Measurements from ENCODE around the gene VAPA. TPM values are rescaled to one million over a fixed set of nuclear protein-coding genes. Genes with fewer than 3 reads are reported as not detected.
A peak's percentile ranks its signal among the peaks of the same experiment; 100 is the strongest.

VAPA gene
- total and polyA plus RNA-seq, 10 of the 15 experiments (the other 5 are each of a cell fraction or from before 2014, with no cell fraction given) = 70.9 to 252 (median 166) TPM

GRCh38 chr18:9949315-9949714, 35.5 kb downstream of the VAPA start:
- no peak overlapping the region for H3K9ac ChIP-seq (ENCODE audit: control insufficient read depth, insufficient read depth, low read length)
- no peak overlapping the region for H2AFZ ChIP-seq (ENCODE audit: control insufficient read depth, low read depth, low read length)
- BruUV-seq (replicated peaks) = TSS peak; percentile 3
- no peak overlapping the region for H3K4me2 ChIP-seq (ENCODE audit: control insufficient read depth, insufficient read depth)
- no peak overlapping the region for H3K4me3 ChIP-seq
- ChIA-PET POLR2A (no interaction called here), CTCF (interaction anchor here (0.9 kb wide), 1 partner anchor 541 kb away, joined by 3 read pairs; no protein-coding TSS in a partner anchor), RAD21 (ENCODE audit: unreplicated experiment) (interaction anchor here (1.6 kb wide), 1 partner anchor 23 kb away, joined by 4 read pairs; no protein-coding TSS in a partner anchor), SMC1A (ENCODE audit: uncharacterized antibody, unreplicated experiment) (interaction anchor here (0.9 to 1.3 kb wide), 2 partner anchors 10 to 13 kb away, joined by 3 read pairs; no protein-coding TSS in a partner anchor)
- no peak for DNase-seq (ENCODE audit: low read depth, low spot score)
- H3K27ac ChIP-seq (ENCODE audit: control insufficient read depth, insufficient read depth) = no peak overlapping the region
- intact Hi-C loops (cut with micrococcal nuclease; ENCODE audit: unreplicated experiment) (loop anchor here (10.0 kb wide), 1 partner anchor 75 kb away; no protein-coding TSS in a partner anchor), in situ Hi-C loops (cut with MboI) (no loop called here)
- no peaks in the 10 kb centered on the region for H3K79me2 ChIP-seq (ENCODE audit: control insufficient read depth, insufficient read depth, low read length)
- H3K27me3 ChIP-seq (replicated peaks in 1 of 2; ENCODE audit: control insufficient read depth in 2 of 2, insufficient read depth in 2 of 2, low read length in 1 of 2) = no peaks in the 10 kb centered on the region
- 100% methylated on average over 2 of the region's 2 CpGs for WGBS (ENCODE audit: insufficient coverage, insufficient replicate concordance, low lambda C conversion rate, missing lambda C conversion rate)
- H3K36me3 ChIP-seq (ENCODE audit: control insufficient read depth in 2 of 2, insufficient read depth in 2 of 2, low read length in 1 of 2) = peaks cover 3 to 33% of the 10 kb centered on the region in 2 experiments; a peak in 2 of 4 replicates
- H3K4me1 ChIP-seq (ENCODE audit: control insufficient read depth, insufficient read depth, low read length) = no peaks in the 10 kb centered on the region
- no peaks in the 10 kb centered on the region for H4K20me1 ChIP-seq (ENCODE audit: control insufficient read depth, insufficient read depth)
- TF ChIP-seq NFYA (IDR thresholded peaks at IDR 0.05; ENCODE audit: borderline replicate concordance, low read depth, low read length) (no peak), SREBF1 (IDR thresholded peaks at IDR 0.05; ENCODE audit: low read length) (no peak), ZNF274 (IDR thresholded peaks at IDR 0.05; ENCODE audit: insufficient read depth, insufficient read length) (no peak), NFXL1 (IDR thresholded peaks at IDR 0.05; ENCODE audit: borderline replicate concordance) (no peak), KDM1A (IDR thresholded peaks at IDR 0.05; ENCODE audit: borderline replicate concordance) (no peak), ZBTB40 (IDR thresholded peaks at IDR 0.05; ENCODE audit: borderline replicate concordance) (no peak), SP1 (IDR thresholded peaks at IDR 0.05; ENCODE audit: low read depth, low read length) (no peak), POLR2AphosphoS2 (IDR thresholded peaks at IDR 0.05; ENCODE audit: low read depth, low read length) (no peak), SMAD5 (IDR thresholded peaks at IDR 0.05; ENCODE audit: low read depth) (no peak), BCLAF1 (IDR thresholded peaks at IDR 0.05) (no peak), PAX5 (IDR thresholded peaks at IDR 0.05; ENCODE audit: borderline replicate concordance, low read depth, low read length) (no peak), CTCF (IDR thresholded peaks at IDR 0.05 in 2 of 3, conservative IDR thresholded peaks at IDR 0.05 in 1 of 3; ENCODE audit: control insufficient read depth in 2 of 3, extremely low read depth in 1 of 3, insufficient read depth in 1 of 3, low read depth in 3 of 3, low read length in 3 of 3) (no peak), ESRRA (IDR thresholded peaks at IDR 0.05; ENCODE audit: low read length) (no peak)
- ATAC-seq = no peak
- no peak for FAIRE-seq
- no peaks in the 10 kb centered on the region for H3K9me3 ChIP-seq (replicated peaks; ENCODE audit: control insufficient read depth, insufficient read depth, low read length)

All from GM12878 (cell line).